HL-60 (cell line): Measurements from ENCODE around the gene DGLUCY.

Experiments used
- DNase-seq, 2 experiments: peaks; one replicate each; pipeline ENCODE4 v3.0.0-alpha.2; 2010 to 2020; ENCODE audit warnings: low read depth in 1 of 2, low spot score in 1 of 2
- H3K27ac ChIP-seq: fragments of 250-450 bp; sonication (Bioruptor Pico); replicated peaks from 2 replicates; pipeline ENCODE4 v1.5.1; 2020; ENCODE audit warnings: mild to moderate bottlenecking, moderate library complexity
- H3K27me3 ChIP-seq: fragments of 250-450 bp; sonication (Bioruptor Pico); 2 replicates; pipeline ENCODE4 v1.5.1; 2021; ENCODE audit warnings: mild to moderate bottlenecking, moderate library complexity; ENCODE audit not compliant: insufficient read depth, poor library complexity, severe bottlenecking
- H3K4me3 ChIP-seq: replicated peaks from 2 replicates; pipeline ENCODE4 v1.5.1; 2011; ENCODE audit warnings: mild to moderate bottlenecking, control low read depth, low read length; ENCODE audit not compliant: insufficient read depth
- GABPA ChIP-seq: IDR thresholded peaks from 2 replicates; pipeline ENCODE4 v1.6.1; 2012; ENCODE audit warnings: low read depth
- POLR2AphosphoS5 ChIP-seq: IDR thresholded peaks from 2 replicates; pipeline ENCODE4 v1.6.1; 2012; ENCODE audit warnings: low read depth
- SPI1 ChIP-seq: IDR thresholded peaks from 2 replicates; pipeline ENCODE4 v1.6.1; 2012; ENCODE audit warnings: low read depth, mild to moderate bottlenecking, borderline replicate concordance
- TF ChIP-seq, protein P1 (sequence below): IDR thresholded peaks from one replicate; pipeline ENCODE4 v1.5.1; 2011; ENCODE audit warnings: low read length, control low read depth, inconsistent platforms; ENCODE audit not compliant: insufficient read depth
- TF ChIP-seq, protein P2 (sequence below): IDR thresholded peaks from 2 replicates; pipeline ENCODE4 v1.6.1; 2012; ENCODE audit warnings: low read depth; ENCODE audit not compliant: insufficient replicate concordance

Gene DGLUCY

DNA sequence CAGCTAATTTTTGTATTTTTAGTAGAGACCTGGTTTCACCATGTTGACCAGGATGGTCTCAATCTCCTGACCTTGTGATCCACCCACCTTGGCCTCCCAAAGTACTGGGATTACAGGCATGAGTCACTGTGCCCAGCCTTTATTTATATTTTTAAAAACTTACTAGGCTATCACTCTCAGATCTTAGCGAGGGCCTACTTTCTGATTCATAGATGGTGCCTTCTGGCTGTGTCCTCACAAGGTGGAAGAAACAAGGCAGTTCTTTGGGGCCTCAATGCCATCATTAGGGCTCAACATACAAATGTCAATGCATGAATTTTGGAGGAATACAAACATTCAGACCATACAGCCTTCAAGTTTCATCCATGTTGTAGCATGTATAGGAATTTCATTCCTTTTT lies 2.4 kb upstream of the DGLUCY start:
- TF ChIP-seq GABPA (no peak), POLR2AphosphoS5 (no peak), SPI1 (no peak)
- TF ChIP-seq, protein P1, sequence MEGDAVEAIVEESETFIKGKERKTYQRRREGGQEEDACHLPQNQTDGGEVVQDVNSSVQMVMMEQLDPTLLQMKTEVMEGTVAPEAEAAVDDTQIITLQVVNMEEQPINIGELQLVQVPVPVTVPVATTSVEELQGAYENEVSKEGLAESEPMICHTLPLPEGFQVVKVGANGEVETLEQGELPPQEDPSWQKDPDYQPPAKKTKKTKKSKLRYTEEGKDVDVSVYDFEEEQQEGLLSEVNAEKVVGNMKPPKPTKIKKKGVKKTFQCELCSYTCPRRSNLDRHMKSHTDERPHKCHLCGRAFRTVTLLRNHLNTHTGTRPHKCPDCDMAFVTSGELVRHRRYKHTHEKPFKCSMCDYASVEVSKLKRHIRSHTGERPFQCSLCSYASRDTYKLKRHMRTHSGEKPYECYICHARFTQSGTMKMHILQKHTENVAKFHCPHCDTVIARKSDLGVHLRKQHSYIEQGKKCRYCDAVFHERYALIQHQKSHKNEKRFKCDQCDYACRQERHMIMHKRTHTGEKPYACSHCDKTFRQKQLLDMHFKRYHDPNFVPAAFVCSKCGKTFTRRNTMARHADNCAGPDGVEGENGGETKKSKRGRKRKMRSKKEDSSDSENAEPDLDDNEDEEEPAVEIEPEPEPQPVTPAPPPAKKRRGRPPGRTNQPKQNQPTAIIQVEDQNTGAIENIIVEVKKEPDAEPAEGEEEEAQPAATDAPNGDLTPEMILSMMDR: no peak
- TF ChIP-seq, protein P2, sequence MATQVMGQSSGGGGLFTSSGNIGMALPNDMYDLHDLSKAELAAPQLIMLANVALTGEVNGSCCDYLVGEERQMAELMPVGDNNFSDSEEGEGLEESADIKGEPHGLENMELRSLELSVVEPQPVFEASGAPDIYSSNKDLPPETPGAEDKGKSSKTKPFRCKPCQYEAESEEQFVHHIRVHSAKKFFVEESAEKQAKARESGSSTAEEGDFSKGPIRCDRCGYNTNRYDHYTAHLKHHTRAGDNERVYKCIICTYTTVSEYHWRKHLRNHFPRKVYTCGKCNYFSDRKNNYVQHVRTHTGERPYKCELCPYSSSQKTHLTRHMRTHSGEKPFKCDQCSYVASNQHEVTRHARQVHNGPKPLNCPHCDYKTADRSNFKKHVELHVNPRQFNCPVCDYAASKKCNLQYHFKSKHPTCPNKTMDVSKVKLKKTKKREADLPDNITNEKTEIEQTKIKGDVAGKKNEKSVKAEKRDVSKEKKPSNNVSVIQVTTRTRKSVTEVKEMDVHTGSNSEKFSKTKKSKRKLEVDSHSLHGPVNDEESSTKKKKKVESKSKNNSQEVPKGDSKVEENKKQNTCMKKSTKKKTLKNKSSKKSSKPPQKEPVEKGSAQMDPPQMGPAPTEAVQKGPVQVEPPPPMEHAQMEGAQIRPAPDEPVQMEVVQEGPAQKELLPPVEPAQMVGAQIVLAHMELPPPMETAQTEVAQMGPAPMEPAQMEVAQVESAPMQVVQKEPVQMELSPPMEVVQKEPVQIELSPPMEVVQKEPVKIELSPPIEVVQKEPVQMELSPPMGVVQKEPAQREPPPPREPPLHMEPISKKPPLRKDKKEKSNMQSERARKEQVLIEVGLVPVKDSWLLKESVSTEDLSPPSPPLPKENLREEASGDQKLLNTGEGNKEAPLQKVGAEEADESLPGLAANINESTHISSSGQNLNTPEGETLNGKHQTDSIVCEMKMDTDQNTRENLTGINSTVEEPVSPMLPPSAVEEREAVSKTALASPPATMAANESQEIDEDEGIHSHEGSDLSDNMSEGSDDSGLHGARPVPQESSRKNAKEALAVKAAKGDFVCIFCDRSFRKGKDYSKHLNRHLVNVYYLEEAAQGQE: no peak
- H3K4me3 ChIP-seq: no peak overlapping the region
- H3K27ac ChIP-seq: no peak overlapping the region
- H3K27me3 ChIP-seq: no peaks in the 10 kb centered on the region
- no peak for DNase-seq

DNA sequence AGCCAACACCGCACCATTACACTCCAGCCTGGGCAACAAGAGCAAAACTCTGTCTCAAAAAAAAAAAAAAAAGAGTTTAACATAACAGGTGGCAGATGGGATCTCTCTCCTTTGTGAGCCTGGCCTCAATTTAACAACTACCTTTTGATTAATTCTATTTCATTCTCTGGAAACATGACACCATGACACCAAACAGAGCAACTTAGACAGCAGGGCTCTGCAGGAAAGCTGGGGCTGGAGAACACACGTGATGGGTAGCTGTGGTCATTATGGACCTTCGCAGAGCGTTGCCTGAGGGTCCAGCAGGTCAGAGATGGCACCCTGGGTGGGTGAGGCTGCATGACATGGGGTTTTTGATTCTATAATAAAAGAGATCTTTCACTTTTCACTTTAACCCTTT lies 1.7 kb upstream of the DGLUCY start:
- H3K4me3 ChIP-seq: no peak overlapping the region
- TF ChIP-seq GABPA (no peak), SPI1 (no peak), POLR2AphosphoS5 (no peak)
- TF ChIP-seq, protein P2: no peak
- TF ChIP-seq, protein P1: no peak
- H3K27me3 ChIP-seq: no peaks in the 10 kb centered on the region
- H3K27ac ChIP-seq: no peak overlapping the region
- no peak for DNase-seq

DNA sequence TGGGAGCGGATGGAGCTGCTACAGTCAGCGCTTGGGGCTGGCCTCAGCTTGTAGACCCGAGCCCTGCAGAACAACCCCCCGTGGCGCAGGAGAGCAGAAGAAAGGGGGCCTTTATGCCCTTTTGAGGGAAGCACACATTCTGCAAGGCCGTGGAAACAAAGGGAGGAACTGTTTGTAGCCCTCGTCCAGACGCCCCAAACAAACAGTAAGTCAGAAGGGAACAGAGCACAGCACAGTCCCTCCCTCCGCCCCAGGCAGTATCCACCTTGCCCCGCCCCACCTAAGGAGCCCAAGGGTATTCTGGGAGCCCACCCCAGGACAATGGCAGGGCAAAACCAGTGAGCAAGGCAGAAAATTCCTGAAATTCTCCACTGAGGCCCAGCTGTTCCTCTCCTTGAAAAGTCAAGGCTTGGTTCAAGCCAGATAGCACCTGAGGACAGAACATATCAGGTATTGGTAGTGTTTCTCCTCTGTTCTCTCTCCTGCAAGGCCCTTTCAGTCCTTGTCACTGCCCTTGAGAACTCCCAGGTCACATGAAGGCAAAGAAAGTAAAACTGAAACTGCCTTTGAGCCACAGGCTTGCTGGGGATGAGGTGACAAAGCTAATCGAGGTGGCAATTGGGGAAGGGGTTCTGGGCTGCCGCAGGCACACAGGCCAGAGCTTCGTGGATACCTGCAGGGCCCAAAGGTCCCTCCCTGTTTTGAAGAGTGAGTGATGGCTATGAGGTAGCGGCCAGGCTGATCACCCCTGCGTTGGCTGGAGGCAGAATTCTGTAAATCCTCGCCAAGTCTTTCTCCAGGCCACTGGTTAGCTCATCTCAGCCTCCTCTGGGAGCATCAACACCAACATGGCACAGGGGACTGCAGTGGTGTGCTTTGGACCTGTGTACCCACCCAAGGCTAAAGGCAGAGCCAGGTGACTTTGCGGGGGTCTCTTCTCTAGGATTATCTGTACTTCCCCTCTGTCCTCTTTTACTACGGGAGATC lies 499 bp downstream of the DGLUCY start:
- Histone ChIP-seq H3K4me3 (peak overlapping the region; percentile 67), H3K27ac (peak overlapping the region; percentile 97), H3K27me3 (no peaks in the 10 kb centered on the region)
- DNase-seq: peak; percentile 78 to 81
- TF ChIP-seq, protein P1: no peak
- TF ChIP-seq, protein P2: peak; percentile 53
- TF ChIP-seq POLR2AphosphoS5: peak; percentile 73
